Activated naive CD8-positive, alpha-beta T cell treated with anti-CD3 and anti-CD28 coated beads, Interleukin-2, amount 10 ng/mL, durations not matched to agents 7 days and 5 days (primary cell): Measurements from ENCODE around the gene RBL2. TPM values are rescaled to one million over a fixed set of nuclear protein-coding genes. Genes with fewer than 3 reads are reported as not detected.

ENCODE experiments used
- ATAC-seq: fragments of 150-1000 bp; cut with Tn5 transposase; one replicate; pipeline ENCODE4 v1.10.0; 2021; ENCODE audit warnings: low read depth, moderate library complexity
- POLR2A ChIA-PET: fragments of 350-600 bp; sonication (Branson Sonifier 250); formaldehyde crosslinking; loops from one replicate; lab custom pipeline; 2021; ENCODE audit warnings: antibody characterized with exemption; lab: Charles Lee
- DNase-seq: peaks from one replicate; pipeline ENCODE4 v3.0.0; 2021
- H3K27ac Mint-ChIP-seq: one replicate; pipeline ENCODE4 v1.8.0; 2022; ENCODE audit warnings: mild to moderate bottlenecking, mixed read lengths
- H3K27me3 Mint-ChIP-seq: one replicate; pipeline ENCODE4 v1.8.0; 2022; ENCODE audit warnings: mild to moderate bottlenecking, moderate library complexity, mixed read lengths
- H3K36me3 Mint-ChIP-seq: one replicate; pipeline ENCODE4 v1.8.0; 2021; ENCODE audit warnings: mild to moderate bottlenecking, mixed read lengths
- H3K4me1 Mint-ChIP-seq: one replicate; pipeline ENCODE4 v1.8.0; 2021; ENCODE audit warnings: mixed read lengths
- H3K4me3 Mint-ChIP-seq: one replicate; pipeline ENCODE4 v1.8.0; 2022; ENCODE audit warnings: mild to moderate bottlenecking, moderate library complexity, mixed read lengths
- H3K9me3 Mint-ChIP-seq: one replicate; pipeline ENCODE4 v1.8.0; 2021; ENCODE audit warnings: mixed read lengths
- total RNA-seq, 2 experiments: library from RNA; stranded (reverse); gene quantifications; one replicate each; pipeline ENCODE4 v1.2.3, GENCODE V29; 2021

RBL2 gene
- total RNA-seq, 2 experiments from 2014 or later: 248 to 263 TPM

GRCh38 chr16:53498984-53499383, 64.7 kb downstream of the RBL2 start:
- peaks cover 36% of the 10 kb centered on the region for H3K4me1 Mint-ChIP-seq
- H3K36me3 Mint-ChIP-seq: peaks cover 54% of the 10 kb centered on the region
- H3K27me3 Mint-ChIP-seq: no peaks in the 10 kb centered on the region
- POLR2A ChIA-PET: interaction anchor here (1.2 to 1.8 kb wide), 4 partner anchors 9 to 63 kb away, joined by 3 to 5 read pairs (median 4); no protein-coding TSS in a partner anchor
- DNase-seq (no peak), ATAC-seq (no peak)
- no peaks in the 10 kb centered on the region for H3K9me3 Mint-ChIP-seq
- H3K27ac Mint-ChIP-seq: no peak overlapping the region
- peak overlapping the region; percentile 54 for H3K4me3 Mint-ChIP-seq

- DNase-seq: no peak
- H3K9me3 Mint-ChIP-seq: no peaks in the 10 kb centered on the region
- no peak for ATAC-seq
- H3K4me3 Mint-ChIP-seq: peak overlapping the region; percentile 100
- H3K27me3 Mint-ChIP-seq: no peaks in the 10 kb centered on the region
- POLR2A ChIA-PET: interaction anchor here (0.9 to 5.1 kb wide), 9 partner anchors 11 to 203 kb away, joined by 3 to 66 read pairs (median 4); partner anchors contain the start of genes FTO, RBL2 and RPGRIP1L
- peak overlapping the region; percentile 97 for H3K27ac Mint-ChIP-seq
- peaks cover 41% of the 10 kb centered on the region for H3K4me1 Mint-ChIP-seq
- peaks cover 33% of the 10 kb centered on the region for H3K36me3 Mint-ChIP-seq
Observed at GRCh38 chr16:53501216-53501859, 67.1 kb downstream of the RBL2 start.

GRCh38 chr16:53502331-53503269, 68.3 kb downstream of the RBL2 start, which contains the start of gene AKTIP:
Gene AKTIP (minus strand): TSS chr16:53503209. CDS start chr16:53500259, 2,950 bp downstream.
- peak; percentile 19 for ATAC-seq
- DNase-seq: peak; percentile 64
- no peaks in the 10 kb centered on the region for H3K9me3 Mint-ChIP-seq
- no peaks in the 10 kb centered on the region for H3K27me3 Mint-ChIP-seq
- H3K4me3 Mint-ChIP-seq: peak within 1 kb of the TSS; percentile 100
- peaks cover 23% of the 10 kb centered on the region for H3K36me3 Mint-ChIP-seq
- POLR2A ChIA-PET: interaction anchor here (0.6 to 5.1 kb wide), 16 partner anchors 14 to 398 kb away, joined by 3 to 66 read pairs (median 4); partner anchors contain the start of genes FTO, RBL2 and RPGRIP1L
- peak within 1 kb of the TSS; percentile 97 for H3K27ac Mint-ChIP-seq
- H3K4me1 Mint-ChIP-seq: peaks cover 45% of the 10 kb centered on the region

- peak; percentile 97 for DNase-seq
- peak overlapping the region; percentile 93 for H3K27ac Mint-ChIP-seq
- H3K9me3 Mint-ChIP-seq: no peaks in the 10 kb centered on the region
- no peaks in the 10 kb centered on the region for H3K27me3 Mint-ChIP-seq
- peaks cover 42% of the 10 kb centered on the region for H3K4me1 Mint-ChIP-seq
- POLR2A ChIA-PET: interaction anchor here (1.0 to 5.1 kb wide), 11 partner anchors 14 to 201 kb away, joined by 3 to 66 read pairs (median 4); partner anchors contain the start of genes FTO, RBL2 and RPGRIP1L
- H3K36me3 Mint-ChIP-seq: peaks cover 15% of the 10 kb centered on the region
- peak; percentile 91 for ATAC-seq
- peak overlapping the region; percentile 88 for H3K4me3 Mint-ChIP-seq
Observed at GRCh38 chr16:53503270-53503923, 69.1 kb downstream of the RBL2 start.

- peak overlapping the region; percentile 88 for H3K4me3 Mint-ChIP-seq
- H3K36me3 Mint-ChIP-seq: peaks cover 8% of the 10 kb centered on the region
- ATAC-seq (no peak), DNase-seq (peak; percentile 44)
- H3K27me3 Mint-ChIP-seq: no peaks in the 10 kb centered on the region
- H3K27ac Mint-ChIP-seq: peak overlapping the region; percentile 93
- H3K9me3 Mint-ChIP-seq: no peaks in the 10 kb centered on the region
- POLR2A ChIA-PET: interaction anchor here (1.0 to 5.1 kb wide), 8 partner anchors 14 to 200 kb away, joined by 3 to 66 read pairs (median 18); partner anchors contain the start of genes FTO, RBL2 and RPGRIP1L
- H3K4me1 Mint-ChIP-seq: peaks cover 36% of the 10 kb centered on the region
Observed at GRCh38 chr16:53503991-53504663, 69.9 kb downstream of the RBL2 start.

GRCh38 chr16:53504665-53505064, 70.4 kb downstream of the RBL2 start:
- POLR2A ChIA-PET: interaction anchor here (2.9 to 5.1 kb wide), 3 partner anchors 13 to 69 kb away, joined by 39 to 66 read pairs (median 39); partner anchors contain the start of gene RBL2
- Mint-ChIP-seq H3K9me3 (no peaks in the 10 kb centered on the region), H3K27ac (peak overlapping the region; percentile 93), H3K4me3 (peak overlapping the region; percentile 88), H3K4me1 (peaks cover 36% of the 10 kb centered on the region), H3K27me3 (no peaks in the 10 kb centered on the region), H3K36me3 (peaks cover 7% of the 10 kb centered on the region)
- DNase-seq (no peak), ATAC-seq (no peak)

GRCh38 chr16:53506254-53506653, 72.0 kb downstream of the RBL2 start:
- Mint-ChIP-seq H3K4me1 (peaks cover 32% of the 10 kb centered on the region), H3K27me3 (no peaks in the 10 kb centered on the region), H3K4me3 (no peak overlapping the region), H3K9me3 (no peaks in the 10 kb centered on the region), H3K36me3 (peaks cover 2% of the 10 kb centered on the region), H3K27ac (no peak overlapping the region)
- ATAC-seq (no peak), DNase-seq (no peak)
- POLR2A ChIA-PET: no interaction called here

GRCh38 chr16:53507464-53508179, 73.4 kb downstream of the RBL2 start:
- Mint-ChIP-seq H3K9me3 (no peaks in the 10 kb centered on the region), H3K4me1 (peaks cover 27% of the 10 kb centered on the region), H3K27ac (no peak overlapping the region), H3K36me3 (no peaks in the 10 kb centered on the region), H3K27me3 (no peaks in the 10 kb centered on the region), H3K4me3 (no peak overlapping the region)
- POLR2A ChIA-PET: no interaction called here
- ATAC-seq (no peak), DNase-seq (no peak)

GRCh38 chr16:53509906-53510703, 75.8 kb downstream of the RBL2 start:
- no peaks in the 10 kb centered on the region for H3K27me3 Mint-ChIP-seq
- H3K4me1 Mint-ChIP-seq: peaks cover 15% of the 10 kb centered on the region
- DNase-seq: peak; percentile 62
- H3K36me3 Mint-ChIP-seq: peaks cover 11% of the 10 kb centered on the region
- POLR2A ChIA-PET: no interaction called here
- peak overlapping the region; percentile 22 for H3K4me3 Mint-ChIP-seq
- peak; percentile 43 for ATAC-seq
- peaks cover 6% of the 10 kb centered on the region for H3K9me3 Mint-ChIP-seq
- H3K27ac Mint-ChIP-seq: no peak overlapping the region

GRCh38 chr16:53510704-53511070, 76.4 kb downstream of the RBL2 start:
- H3K27me3 Mint-ChIP-seq: no peaks in the 10 kb centered on the region
- POLR2A ChIA-PET: no interaction called here
- DNase-seq (no peak), ATAC-seq (no peak)
- peaks cover 16% of the 10 kb centered on the region for H3K4me1 Mint-ChIP-seq
- H3K9me3 Mint-ChIP-seq: peaks cover 6% of the 10 kb centered on the region
- no peak overlapping the region for H3K4me3 Mint-ChIP-seq
- no peak overlapping the region for H3K27ac Mint-ChIP-seq
- H3K36me3 Mint-ChIP-seq: peaks cover 11% of the 10 kb centered on the region

- Mint-ChIP-seq H3K27ac (no peak overlapping the region), H3K4me1 (peaks cover 20% of the 10 kb centered on the region)
Observed at GRCh38 chr16:53511084-53511402, 76.8 kb downstream of the RBL2 start.

More at GRCh38 chr16:53511084-53511402, 76.8 kb downstream of the RBL2 start:
- POLR2A ChIA-PET: no interaction called here
- peaks cover 6% of the 10 kb centered on the region for H3K9me3 Mint-ChIP-seq
- H3K36me3 Mint-ChIP-seq: peaks cover 14% of the 10 kb centered on the region
- ATAC-seq: no peak
- no peak for DNase-seq
- no peaks in the 10 kb centered on the region for H3K27me3 Mint-ChIP-seq
- H3K4me3 Mint-ChIP-seq: no peak overlapping the region
